KG1 (cell line): Measurements from ENCODE around the gene C17orf75.
"Not testable (repeated sequence)": the region's sequence is repeated elsewhere in the genome, so short reads cannot be mapped to it uniquely, and the experiment has no call there.

ENCODE experiments used
- DNase-seq: peaks from one replicate; lab custom pipeline; 2025; lab: John Stamatoyannopoulos, UW

The C17orf75 gene

GRCh38 chr17:32342603-32343325 lies 791 bp upstream of the C17orf75 start:
- DNase-seq = no peak

GRCh38 chr17:32341141-32341856 lies 674 bp downstream of the C17orf75 start:
- DNase-seq = peak; percentile 31

- DNase-seq = no peak
Measured at GRCh38 chr17:32335687-32336086, 6.3 kb downstream of the C17orf75 start.

GRCh38 chr17:32335046-32335445 lies 6.9 kb downstream of the C17orf75 start:
- no peak for DNase-seq

GRCh38 chr17:32333187-32333586 lies 8.8 kb downstream of the C17orf75 start:
- DNase-seq = no peak

GRCh38 chr17:32331243-32332040 lies 10.5 kb downstream of the C17orf75 start:
- no peak for DNase-seq

- DNase-seq = no peak
Measured at GRCh38 chr17:32330147-32330546, 11.8 kb downstream of the C17orf75 start.

- DNase-seq = no peak
Measured at GRCh38 chr17:32327911-32328310, 14.1 kb downstream of the C17orf75 start.

- no peak for DNase-seq
Measured at GRCh38 chr17:32323811-32324491, 18.0 kb downstream of the C17orf75 start.

- no peak for DNase-seq
Measured at GRCh38 chr17:32323046-32323445, 18.9 kb downstream of the C17orf75 start.

- DNase-seq = no peak
Measured at GRCh38 chr17:32320847-32321246, 21.1 kb downstream of the C17orf75 start.

GRCh38 chr17:32320080-32320479 lies 21.9 kb downstream of the C17orf75 start:
- DNase-seq = not testable (repeated sequence)

- DNase-seq = peak; percentile 48
Measured at GRCh38 chr17:32319548-32319905, 22.4 kb downstream of the C17orf75 start.

GRCh38 chr17:32318071-32318470 lies 23.9 kb downstream of the C17orf75 start:
- DNase-seq = no peak

- no peak for DNase-seq
Measured at GRCh38 chr17:32317353-32317752, 24.6 kb downstream of the C17orf75 start.

GRCh38 chr17:32316653-32317052 lies 25.3 kb downstream of the C17orf75 start:
- DNase-seq = not testable (repeated sequence)

- DNase-seq = no peak
Measured at GRCh38 chr17:32315171-32315570, 26.8 kb downstream of the C17orf75 start.

- no peak for DNase-seq
Measured at GRCh38 chr17:32314636-32315035, 27.3 kb downstream of the C17orf75 start.

GRCh38 chr17:32311028-32311536 lies 30.9 kb downstream of the C17orf75 start:
- DNase-seq = no peak

- no peak for DNase-seq
Measured at GRCh38 chr17:32307658-32308057, 34.3 kb downstream of the C17orf75 start.

GRCh38 chr17:32305049-32305448 lies 36.9 kb downstream of the C17orf75 start:
- no peak for DNase-seq

- no peak for DNase-seq
Measured at GRCh38 chr17:32303781-32304288, 38.1 kb downstream of the C17orf75 start.
